Activated naive CD4-positive, alpha-beta T cell treated with anti-CD3 and anti-CD28 coated beads, Interleukin-2, amount 50 U/mL, for 16 hours (primary cell): Measurements from ENCODE around the gene CD1B.
"Not testable (repeated sequence)": the region's sequence is repeated elsewhere in the genome, so short reads cannot be mapped to it uniquely, and the experiment has no call there.

Experiments
- DNase-seq: peaks from one replicate; pipeline ENCODE4 v3.0.0-alpha.2; 2020

The CD1B gene

GRCh38 chr1:158327481-158327880 lies 3.9 kb downstream of the CD1B start:
- DNase-seq: no peak

GRCh38 chr1:158324395-158324794 lies 6.9 kb downstream of the CD1B start:
- no peak for DNase-seq

DNA sequence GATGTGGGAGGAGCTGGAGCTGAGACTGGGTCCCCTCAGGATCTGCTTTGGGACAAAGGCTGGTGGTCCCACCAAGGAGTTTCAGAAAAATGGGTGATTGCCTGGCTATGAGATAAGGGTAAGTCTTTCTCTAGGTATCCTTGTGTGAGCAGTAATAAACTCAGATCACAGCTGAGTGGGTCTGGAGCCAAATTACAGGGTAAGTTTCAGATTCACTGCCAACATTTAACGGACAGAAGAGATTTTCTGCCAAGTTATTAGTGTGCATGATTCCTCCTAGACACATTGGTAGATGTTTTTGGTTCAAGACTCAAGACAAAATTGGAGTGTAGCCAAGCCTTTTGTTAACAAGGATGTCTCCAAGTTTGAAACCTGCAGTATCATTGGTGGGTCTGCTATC lies 7.5 kb downstream of the CD1B start:
- no peak for DNase-seq

DNA sequence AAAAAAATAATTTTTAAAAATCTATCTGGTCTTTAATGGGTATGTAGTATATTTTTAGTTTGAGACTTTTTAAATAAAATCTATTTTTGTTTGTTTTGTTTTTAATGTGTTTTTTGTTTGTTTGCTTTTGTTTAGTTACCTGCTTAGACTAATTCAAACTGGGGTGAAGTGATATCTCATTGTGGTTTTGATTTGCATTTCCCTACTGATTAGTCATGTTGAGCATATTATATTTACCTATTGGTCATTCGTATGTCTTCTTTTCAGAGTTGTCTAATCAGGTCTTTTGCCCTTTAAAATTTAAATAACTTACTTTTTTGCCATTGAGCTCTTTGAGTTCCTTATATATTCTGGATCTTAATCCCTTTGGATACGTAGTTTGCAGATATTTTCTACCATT lies 20.3 kb downstream of the CD1B start:
- DNase-seq: no peak

DNA sequence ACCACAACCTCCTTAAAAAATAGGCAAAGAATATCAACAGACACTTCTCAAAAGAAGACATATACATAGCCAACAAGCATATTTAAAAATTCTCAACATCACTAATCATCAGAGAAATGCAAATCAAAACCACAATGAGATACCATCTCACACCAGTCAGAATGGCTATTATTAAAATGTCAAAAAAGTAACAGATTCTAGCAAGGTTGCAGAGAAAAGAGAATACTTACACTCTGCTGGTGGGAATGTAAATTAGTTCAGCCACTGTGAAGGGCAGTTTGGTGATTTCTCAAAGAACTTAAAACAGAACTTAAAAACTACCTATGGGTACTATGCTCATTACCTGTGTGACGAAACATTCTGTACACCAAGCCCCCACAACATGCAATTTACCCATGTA lies 20.7 kb downstream of the CD1B start:
- DNase-seq: no peak

DNA sequence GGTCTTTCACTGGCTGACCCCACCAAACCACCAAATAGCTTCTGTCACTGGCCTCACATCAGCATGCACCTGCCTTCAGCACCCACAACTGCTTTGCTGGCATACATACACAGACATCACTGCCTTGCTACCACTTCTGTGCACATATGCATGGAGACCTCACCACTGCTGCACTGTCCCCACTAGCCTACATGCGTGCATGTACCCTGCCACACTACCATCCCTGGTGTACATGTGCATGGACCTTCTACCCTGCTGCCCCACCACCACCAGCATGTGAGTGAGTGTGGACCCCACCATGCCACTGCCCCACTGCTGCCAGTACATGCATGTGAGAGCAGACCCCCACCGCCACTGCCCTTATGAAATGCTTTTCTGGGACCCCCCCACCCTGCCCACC lies 35.5 kb downstream of the CD1B start:
- DNase-seq: no peak

DNA sequence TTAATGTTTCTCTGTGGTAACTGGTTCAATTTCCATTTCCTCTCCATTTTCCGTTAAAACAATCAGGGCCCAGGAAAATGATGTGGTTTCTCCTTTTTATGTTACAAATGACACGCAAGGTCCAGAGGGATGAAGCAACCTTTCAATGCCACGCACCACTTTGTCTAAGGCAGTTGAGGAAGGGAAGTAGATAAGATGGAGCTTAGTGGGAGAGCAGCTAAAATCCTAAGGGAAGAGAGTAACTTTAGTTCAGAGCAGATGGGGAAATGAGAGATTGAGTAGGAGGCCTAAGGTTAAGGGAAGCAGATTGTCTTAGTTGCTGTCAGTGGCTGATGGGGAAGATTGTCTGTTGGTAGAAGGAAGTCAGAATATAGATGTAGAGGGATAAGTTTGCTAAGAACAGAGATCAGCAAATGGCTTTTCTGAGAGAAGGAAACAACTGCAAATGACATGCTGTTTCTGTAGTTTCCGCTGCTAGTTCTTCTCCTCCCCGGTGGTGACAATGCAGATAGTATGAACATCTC lies 40.9 kb downstream of the CD1B start:
- DNase-seq: no peak

GRCh38 chr1:158289811-158290210 lies 41.5 kb downstream of the CD1B start, which contains the start of gene CD1C:
TSS of gene CD1C (plus strand) at chr1:158289923. CDS start at chr1:158290065, 142 bp downstream.
- DNase-seq: no peak

DNA sequence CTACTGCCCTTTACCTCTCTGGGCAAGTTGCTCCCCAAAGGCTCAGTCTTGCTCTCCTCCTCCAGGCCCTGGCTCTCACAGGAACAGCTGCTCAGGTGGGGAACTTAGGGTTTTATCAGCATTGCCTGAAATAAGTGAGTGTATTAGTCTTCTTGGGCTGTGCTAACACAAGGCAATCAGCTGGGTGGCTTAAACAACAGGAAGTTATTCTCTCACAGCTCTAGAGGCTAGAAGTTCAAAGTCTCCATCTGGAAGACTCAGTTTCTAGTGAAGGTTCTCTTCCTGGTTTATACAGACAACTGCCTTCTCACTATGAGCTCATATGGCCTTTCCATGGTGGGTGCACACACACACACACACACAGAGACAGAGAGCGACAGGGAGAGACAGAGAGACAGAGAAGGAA lies 44.4 kb downstream of the CD1B start:
- no peak for DNase-seq

GRCh38 chr1:158286487-158286886 lies 44.8 kb downstream of the CD1B start:
- DNase-seq: no peak

- DNase-seq: no peak
Observed at GRCh38 chr1:158285756-158286241, 45.5 kb downstream of the CD1B start.

DNA sequence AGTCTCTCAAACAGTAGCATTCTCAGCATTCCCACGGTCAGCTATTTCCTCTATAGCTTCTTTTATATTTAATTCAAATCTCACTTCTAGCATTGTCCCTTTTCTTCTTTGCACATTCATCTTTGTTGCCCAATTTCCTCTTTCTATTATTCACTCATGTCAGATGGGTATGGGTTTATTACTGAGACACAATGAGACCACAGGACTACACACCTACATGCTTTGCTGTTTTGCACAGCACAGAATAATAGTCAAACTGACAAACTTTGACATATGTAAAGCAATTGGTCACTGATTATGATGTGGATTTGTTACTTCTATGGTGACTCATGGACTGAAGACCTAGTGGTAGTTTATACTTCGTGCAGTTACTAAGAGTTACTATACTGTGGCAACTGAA lies 47.4 kb downstream of the CD1B start:
- DNase-seq: no peak

DNA sequence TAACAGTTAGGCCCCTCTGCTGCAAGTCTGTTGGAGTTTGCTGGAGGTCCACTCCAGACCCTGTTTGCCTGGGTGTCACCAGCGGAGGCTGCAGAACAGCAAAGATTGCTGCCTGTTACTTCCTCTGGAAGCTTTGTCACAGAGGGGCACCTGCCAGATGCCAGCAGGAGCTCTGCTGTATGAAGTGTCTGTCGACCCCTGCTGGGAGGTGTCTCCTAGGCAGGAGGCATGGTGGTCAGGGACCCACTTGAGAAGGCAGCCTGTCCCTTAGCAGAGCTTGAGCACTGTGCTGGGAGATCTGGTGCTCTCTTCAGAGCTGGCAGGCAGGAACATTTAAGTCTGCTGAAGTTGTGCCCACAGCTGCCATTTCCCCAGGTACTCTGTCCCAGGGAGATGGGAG lies 48.9 kb downstream of the CD1B start:
- not testable (repeated sequence) for DNase-seq
